GM18526 (cell line): ENCODE measurements around the gene SLC6A7.

ENCODE experiments used
- POLR2A ChIP-seq: IDR thresholded peaks from 3 replicates; pipeline ENCODE4 v1.6.1; 2011; ENCODE audit not compliant: insufficient read length; ENCODE audit errors: extremely low read depth

The SLC6A7 gene

DNA sequence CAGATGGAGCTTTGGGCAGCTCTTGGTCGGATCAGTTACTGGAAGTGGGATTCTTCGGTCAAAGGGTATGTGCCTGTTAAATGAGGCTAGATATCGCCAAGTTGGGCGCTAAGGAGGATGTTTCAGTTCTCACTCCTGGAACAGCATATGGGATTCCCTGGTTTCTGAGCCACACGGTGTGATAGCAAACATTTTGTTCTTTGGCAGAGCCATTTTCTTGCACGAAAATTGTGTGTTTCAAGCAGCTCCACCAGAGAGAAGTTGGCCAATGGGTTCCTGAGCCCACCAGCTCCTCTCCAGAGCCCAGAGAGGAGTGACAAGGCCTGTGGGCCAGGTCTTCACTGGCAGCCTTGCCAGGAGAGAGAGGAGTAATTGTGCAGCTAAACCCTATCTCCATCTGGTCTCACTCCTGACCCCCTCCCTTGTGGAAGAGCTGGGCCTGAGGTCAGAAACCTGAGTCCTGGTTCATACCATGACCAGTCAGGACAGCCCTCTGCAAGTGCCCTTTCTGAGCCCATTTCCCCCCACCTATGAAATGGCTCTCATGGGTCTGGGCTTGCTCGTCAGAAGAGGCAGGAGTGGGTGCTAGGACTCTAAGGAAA, 10.7 kb upstream of the SLC6A7 start:
- no peak for TF ChIP-seq POLR2A

- TF ChIP-seq POLR2A: no peak
Observed at GRCh38 chr5:150180241-150181026, 9.4 kb upstream of the SLC6A7 start.

DNA sequence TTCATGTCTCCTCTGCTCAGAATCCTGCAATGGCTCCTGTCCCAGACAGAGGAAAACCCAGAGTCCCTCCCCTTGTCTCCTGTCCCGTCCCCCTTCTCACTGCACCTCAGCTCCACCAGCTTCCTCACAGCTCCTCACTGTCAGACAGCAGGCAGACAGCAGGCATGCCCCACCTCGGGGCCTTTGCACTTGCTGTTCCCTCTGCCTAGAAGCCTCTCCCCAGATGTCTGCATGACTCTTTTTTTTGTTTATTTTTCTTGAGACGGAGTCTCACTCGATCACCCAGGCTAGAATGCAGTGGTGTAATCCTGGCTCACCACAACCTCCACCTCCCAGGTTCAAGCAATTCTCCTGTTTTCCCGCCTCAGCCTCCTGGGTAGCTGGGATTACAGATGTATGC, 8.8 kb upstream of the SLC6A7 start:
- no peak for TF ChIP-seq POLR2A

- TF ChIP-seq POLR2A: no peak
Observed at GRCh38 chr5:150181766-150182545, 7.9 kb upstream of the SLC6A7 start.

DNA sequence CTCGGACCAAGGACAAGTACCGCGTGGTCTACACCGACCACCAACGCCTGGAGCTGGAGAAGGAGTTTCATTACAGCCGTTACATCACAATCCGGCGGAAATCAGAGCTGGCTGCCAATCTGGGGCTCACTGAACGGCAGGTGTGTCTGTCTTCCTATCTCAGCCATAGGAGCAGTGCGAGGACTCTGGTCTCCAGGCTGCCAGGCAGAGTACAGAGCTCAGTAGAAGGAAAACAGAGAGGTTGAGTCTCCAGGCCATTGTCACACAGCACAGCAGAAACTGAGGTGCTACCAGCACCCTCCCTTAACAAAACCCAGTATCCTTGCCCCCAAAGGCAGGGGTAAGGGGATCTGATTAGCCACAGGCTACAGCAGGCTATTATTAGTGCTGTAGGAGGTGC, 7.1 kb upstream of the SLC6A7 start:
- no peak for TF ChIP-seq POLR2A

GRCh38 chr5:150183436-150183835, 6.4 kb upstream of the SLC6A7 start:
- TF ChIP-seq POLR2A: no peak

DNA sequence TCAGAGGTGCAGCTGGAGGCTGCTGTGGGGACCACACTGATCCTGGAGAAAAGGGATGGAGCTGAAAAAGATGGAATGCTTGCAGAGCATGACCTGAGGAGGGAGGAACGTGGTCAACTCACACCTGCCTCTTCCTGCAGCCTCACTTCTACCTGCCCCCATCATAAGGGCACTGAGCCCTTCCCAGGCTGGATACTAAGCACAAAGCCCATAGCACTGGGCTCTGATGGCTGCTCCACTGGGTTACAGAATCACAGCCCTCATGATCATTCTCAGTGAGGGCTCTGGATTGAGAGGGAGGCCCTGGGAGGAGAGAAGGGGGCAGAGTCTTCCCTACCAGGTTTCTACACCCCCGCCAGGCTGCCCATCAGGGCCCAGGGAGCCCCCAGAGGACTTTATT, 5.9 kb upstream of the SLC6A7 start:
- no peak for TF ChIP-seq POLR2A

DNA sequence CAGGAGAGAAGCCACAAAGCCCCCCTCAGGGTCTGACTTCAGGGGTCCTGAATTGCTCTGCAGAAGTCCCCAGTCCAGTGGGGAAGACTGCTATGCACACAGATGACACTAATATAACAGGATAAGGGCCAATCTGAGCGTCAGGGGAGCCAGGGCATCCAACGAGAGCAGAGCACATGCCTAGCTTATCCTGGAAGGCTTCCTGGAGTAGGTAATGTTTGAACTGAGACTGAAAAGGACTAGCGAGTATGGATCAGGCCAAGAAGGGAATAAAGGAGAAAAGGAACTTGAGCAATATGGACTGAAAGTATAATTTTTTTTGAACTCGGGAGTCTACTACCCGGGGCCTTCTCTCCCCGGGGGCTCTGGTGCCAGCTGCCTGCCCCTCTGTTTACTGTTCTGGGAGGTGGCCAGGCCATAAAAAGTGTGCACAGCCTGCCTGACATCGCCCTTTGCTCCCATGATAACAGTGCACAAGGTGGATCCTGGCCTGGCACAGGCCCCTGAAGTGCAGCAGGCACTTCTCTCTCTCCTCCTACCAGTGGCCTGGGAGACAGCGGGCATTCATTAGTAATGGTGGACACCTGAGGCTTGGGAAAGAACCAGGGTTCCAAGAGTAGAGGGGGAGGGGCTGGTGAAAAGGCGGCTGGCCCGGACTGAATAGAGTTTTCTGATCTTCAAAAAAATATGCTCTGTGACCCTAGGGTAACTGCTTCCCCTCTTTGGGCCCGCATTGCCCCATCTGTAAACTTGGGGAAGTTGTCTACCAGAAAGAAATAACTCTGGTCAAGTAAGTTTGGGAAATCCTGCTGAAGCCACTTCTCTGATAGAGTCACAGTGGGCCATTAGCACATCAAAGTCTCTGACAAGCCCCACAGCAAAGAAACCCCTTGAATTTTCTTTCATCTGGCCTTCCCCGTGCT, 4.6 kb upstream of the SLC6A7 start:
- TF ChIP-seq POLR2A: no peak

- TF ChIP-seq POLR2A: no peak
Observed at GRCh38 chr5:150186137-150186536, 3.7 kb upstream of the SLC6A7 start.

DNA sequence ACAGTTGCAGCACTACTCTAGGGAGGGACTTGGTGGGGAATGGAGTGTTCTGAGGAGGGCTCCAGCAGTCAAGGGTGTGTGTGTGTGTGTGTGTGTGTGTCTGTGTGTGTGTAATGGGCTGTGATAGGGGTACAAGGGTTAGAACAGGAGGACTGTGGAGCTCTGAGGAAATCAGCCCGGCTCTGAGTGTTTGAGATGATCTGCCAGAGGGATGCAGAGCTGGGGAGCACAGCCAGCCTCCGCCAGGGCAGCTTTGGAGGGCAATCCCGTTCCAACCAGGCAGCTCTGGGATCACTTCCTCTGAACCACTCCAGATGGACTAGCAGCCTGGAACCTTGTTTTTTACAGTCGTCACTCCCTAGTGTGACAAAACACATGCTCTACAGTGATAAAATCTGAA, 3.0 kb upstream of the SLC6A7 start:
- TF ChIP-seq POLR2A: no peak

GRCh38 chr5:150188146-150188842, 1.6 kb upstream of the SLC6A7 start:
- no peak for TF ChIP-seq POLR2A

DNA sequence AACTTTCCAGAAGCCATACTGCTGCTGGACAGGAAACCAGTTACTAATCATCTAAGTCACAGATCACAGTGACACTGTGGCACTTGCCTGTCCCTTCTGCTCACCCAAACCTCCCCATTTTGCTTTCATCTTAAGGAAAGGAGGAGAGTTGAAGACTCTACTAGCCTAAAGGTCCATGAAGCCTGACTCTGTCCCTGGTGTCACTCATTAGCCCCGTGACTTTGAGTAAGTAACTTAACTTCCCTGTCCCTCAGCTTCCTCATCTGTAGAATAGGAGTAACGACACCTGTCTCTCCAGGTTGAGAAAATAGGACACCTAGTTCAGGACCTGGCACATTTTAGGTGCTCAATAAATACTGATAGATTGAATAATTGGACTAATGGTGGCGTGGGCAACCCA, 536 bp upstream of the SLC6A7 start:
- TF ChIP-seq POLR2A: no peak

DNA sequence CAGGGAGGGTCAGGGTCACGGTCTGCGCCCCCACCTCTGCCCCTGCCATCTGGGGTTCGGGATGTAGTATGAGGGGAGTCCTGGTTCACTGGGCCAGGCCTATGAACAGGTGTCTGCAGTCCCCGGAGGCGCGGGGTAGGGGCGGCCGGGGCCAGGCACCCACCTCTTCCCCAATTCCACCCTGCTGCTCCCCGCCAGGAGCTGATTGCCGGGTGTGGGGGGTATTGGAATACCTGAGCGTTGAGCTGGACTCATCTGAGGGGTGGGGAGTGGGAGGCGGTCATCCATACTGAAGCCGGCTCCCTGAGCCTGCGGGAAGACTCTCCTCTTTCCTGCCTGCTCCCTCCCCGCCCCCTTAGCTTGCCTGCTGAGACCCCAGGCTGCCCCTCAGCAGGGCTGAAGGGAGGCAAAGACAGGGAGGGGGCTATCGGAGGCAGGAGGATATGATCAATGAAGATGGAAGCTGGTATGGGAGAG, 679 bp downstream of the SLC6A7 start:
- TF ChIP-seq POLR2A: no peak

GRCh38 chr5:150190987-150191386, 1.1 kb downstream of the SLC6A7 start:
- no peak for TF ChIP-seq POLR2A
